ENCODE measurements around the gene RAB33A. TPM values are rescaled to one million over a fixed set of nuclear protein-coding genes. Genes with fewer than 3 reads are reported as not detected.
A peak's percentile ranks its signal among the peaks of the same experiment; 100 is the strongest.

RAB33A gene
- total RNA-seq, 1 donor from 2014 or later: 0.98 TPM

DNA sequence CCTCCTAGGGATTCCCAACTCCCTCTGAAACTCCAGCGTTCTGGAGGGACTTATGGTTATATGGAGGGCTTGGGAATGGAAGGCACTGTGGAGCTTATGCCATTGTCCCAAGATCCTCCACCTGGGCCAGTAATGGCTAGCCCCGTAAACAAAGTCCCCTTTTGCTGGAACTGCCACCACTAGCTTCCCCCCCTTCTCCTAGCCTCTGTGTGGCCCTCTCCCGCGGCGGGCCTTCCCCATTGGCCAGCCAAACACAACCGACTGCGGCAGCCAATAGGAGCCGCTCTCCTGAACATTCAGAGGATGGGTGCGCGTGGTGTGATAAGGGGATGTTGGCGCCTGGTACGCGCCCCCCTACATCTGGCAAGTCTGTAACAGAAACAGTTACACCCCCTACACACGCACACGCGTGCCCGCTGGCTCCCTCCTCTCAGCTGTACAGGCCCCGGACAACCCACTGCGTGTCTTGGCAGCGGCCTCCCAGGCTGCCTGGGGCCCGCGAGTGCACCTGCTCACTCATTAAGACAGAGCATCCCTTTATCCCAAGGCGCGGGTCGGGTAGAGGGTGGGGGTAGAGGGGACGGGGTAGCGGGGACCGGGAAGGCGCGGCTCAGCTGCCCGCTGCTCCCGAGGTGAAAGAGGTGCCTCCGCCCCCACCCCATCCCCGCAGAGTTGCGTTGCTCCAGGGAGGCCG lies 863 bp upstream of the RAB33A start:
- Histone ChIP-seq H3K9me3 (no peaks in the 10 kb centered on the region), H3K27ac (no peak overlapping the region), H3K4me1 (peaks cover 19% of the 10 kb centered on the region), H3K27me3 (no peaks in the 10 kb centered on the region), H3K4me3 (peak overlapping the region; percentile 40 to 53), H3K36me3 (no peaks in the 10 kb centered on the region)
- no peak for TF ChIP-seq POLR2A (IDR thresholded peaks at IDR 0.05)
- TF ChIP-seq POLR2AphosphoS5 (IDR thresholded peaks at IDR 0.05; ENCODE audit: insufficient read depth in 1 of 2, low read depth in 1 of 2): no peak
- TF ChIP-seq, protein P1, sequence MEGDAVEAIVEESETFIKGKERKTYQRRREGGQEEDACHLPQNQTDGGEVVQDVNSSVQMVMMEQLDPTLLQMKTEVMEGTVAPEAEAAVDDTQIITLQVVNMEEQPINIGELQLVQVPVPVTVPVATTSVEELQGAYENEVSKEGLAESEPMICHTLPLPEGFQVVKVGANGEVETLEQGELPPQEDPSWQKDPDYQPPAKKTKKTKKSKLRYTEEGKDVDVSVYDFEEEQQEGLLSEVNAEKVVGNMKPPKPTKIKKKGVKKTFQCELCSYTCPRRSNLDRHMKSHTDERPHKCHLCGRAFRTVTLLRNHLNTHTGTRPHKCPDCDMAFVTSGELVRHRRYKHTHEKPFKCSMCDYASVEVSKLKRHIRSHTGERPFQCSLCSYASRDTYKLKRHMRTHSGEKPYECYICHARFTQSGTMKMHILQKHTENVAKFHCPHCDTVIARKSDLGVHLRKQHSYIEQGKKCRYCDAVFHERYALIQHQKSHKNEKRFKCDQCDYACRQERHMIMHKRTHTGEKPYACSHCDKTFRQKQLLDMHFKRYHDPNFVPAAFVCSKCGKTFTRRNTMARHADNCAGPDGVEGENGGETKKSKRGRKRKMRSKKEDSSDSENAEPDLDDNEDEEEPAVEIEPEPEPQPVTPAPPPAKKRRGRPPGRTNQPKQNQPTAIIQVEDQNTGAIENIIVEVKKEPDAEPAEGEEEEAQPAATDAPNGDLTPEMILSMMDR (IDR thresholded peaks at IDR 0.05): no peak
- intact Hi-C loops (cut with DNase I): loop anchor here (5.0 kb wide), 1 partner anchor 49 kb away; no protein-coding TSS in a partner anchor
- DNase-seq (ENCODE audit: extremely low spot score in 2 of 2): no peak

DNA sequence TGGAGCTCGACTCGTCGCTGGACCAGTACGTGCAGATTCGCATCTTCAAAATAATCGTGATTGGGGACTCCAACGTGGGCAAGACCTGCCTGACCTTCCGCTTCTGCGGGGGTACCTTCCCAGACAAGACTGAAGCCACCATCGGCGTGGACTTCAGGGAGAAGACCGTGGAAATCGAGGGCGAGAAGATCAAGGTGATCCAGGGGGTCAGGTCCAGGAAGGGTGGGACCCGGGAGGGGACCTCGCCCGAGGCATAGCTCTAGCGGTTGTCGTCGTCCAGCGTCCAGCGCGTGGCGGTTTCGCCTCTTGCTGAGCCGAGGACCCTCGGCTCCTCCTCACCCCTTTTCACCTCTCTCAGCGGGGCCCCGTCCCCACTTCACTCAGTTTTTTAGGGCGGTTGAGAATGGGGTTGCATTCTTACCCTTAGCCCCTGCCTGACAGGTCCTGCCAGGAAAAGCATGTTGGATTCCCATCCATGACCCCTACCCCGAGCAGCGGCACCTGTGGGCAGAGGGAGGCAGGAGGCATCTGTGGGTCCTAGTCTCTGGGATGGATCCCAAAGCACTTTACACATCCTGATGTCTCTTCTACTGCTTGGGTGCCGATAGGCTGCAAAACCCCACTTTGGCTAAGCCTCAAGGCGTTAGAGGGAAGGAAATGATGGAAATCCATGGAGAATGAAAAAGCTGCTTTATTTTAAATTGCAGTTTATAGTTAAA lies 524 bp downstream of the RAB33A start:
- intact Hi-C loops (cut with DNase I): loop anchor here (5.0 kb wide), 1 partner anchor 50 kb away; no protein-coding TSS in a partner anchor
- no peaks in the 10 kb centered on the region for H3K27me3 ChIP-seq

DNA sequence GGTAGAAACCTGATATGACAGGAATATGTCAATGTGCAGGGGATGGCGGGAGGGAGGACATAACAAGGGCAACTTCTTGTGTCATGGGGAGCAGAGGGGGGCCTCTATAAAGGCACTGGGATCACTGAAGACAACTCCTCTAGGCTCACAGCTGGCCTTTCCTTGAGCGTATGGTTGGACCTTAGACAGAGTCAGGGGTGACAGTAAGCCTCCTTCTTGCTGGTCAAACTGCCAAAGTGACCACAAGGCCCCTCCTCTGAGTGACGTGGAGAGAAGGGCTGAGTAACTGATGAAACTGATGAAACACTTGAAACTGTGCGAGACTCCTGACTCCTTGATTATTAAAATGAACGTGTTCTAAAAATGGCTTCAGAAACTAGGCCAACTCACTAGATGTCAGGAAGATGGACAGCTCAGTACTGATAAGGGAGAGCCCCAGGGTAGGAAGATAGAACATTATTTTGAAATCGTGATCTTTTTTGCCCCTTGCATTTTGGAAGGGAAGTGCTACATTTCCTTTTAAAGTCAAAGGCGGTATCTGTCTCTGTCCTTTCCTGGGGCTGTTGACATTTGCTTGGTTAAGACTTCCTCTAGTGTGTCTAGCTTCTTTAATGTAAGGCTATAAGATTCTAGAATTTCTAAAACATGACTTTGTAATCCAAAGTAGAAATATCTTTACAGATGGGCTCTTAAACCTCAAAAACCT lies 1.6 kb downstream of the RAB33A start:
- H3K4me1 ChIP-seq: peaks cover 19% of the 10 kb centered on the region
- no peaks in the 10 kb centered on the region for H3K36me3 ChIP-seq
- H3K4me3 ChIP-seq: no peak overlapping the region
- no peak for DNase-seq (ENCODE audit: extremely low spot score in 2 of 2)
- peak overlapping the region; percentile 73 for H3K27ac ChIP-seq
- no peaks in the 10 kb centered on the region for H3K9me3 ChIP-seq
- intact Hi-C loops (cut with DNase I): loop anchor here (5.0 kb wide), 1 partner anchor 51 kb away; no protein-coding TSS in a partner anchor
- H3K27me3 ChIP-seq: no peaks in the 10 kb centered on the region
- no peak for TF ChIP-seq POLR2AphosphoS5 (IDR thresholded peaks at IDR 0.05; ENCODE audit: insufficient read depth in 1 of 2, low read depth in 1 of 2)
- TF ChIP-seq, protein P1 (IDR thresholded peaks at IDR 0.05): no peak
- no peak for TF ChIP-seq POLR2A (IDR thresholded peaks at IDR 0.05)

More for the DNA sequence above, 524 bp downstream of the RAB33A start:
- peak overlapping the region; percentile 40 to 53 for H3K4me3 ChIP-seq
- no peaks in the 10 kb centered on the region for H3K36me3 ChIP-seq
- no peak for DNase-seq (ENCODE audit: extremely low spot score in 2 of 2)
- no peaks in the 10 kb centered on the region for H3K9me3 ChIP-seq
- peaks cover 19% of the 10 kb centered on the region for H3K4me1 ChIP-seq
- peak overlapping the region; percentile 73 for H3K27ac ChIP-seq
- TF ChIP-seq POLR2AphosphoS5 (IDR thresholded peaks at IDR 0.05; ENCODE audit: insufficient read depth in 1 of 2, low read depth in 1 of 2): no peak
- no peak for TF ChIP-seq POLR2A (IDR thresholded peaks at IDR 0.05)
- TF ChIP-seq, protein P1 (IDR thresholded peaks at IDR 0.05): no peak

DNA sequence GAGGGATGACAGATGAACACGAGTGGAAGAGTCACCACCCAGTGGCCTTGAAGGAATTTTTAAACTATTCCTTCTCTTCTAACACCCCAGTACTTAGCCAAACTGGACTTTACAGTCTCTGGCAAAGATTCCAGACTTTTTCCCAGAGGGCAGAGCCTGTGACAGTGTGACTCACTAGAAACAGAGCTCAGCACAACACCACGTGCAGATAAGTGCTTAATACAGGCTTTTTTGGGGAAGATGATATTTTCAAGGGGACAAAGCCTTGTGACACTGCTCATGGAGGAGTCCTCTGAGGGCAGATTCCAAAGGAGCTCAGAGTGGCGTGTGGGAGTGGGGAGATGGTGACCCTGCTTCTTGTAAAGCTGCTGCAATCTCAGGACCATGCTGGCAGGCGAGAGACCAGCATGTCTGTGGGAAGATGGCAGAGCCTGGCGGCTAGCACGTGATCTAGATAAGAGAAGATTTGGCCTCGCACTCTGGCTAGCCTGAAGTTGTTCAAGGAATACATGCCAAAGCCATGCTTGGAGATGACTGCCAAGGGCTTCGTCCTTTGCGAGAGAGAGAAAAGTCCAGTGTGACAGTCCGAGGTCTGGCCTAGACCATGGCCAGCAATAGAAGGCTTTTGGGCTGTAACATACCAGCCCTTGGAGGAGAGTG lies 2.4 kb downstream of the RAB33A start:
- intact Hi-C loops (cut with DNase I): loop anchor here (5.0 kb wide), 1 partner anchor 52 kb away; no protein-coding TSS in a partner anchor
- DNase-seq (ENCODE audit: extremely low spot score in 2 of 2): no peak
- no peaks in the 10 kb centered on the region for H3K27me3 ChIP-seq

More for the DNA sequence above, 2.4 kb downstream of the RAB33A start:
- Histone ChIP-seq H3K27ac (peak overlapping the region; percentile 73), H3K9me3 (no peaks in the 10 kb centered on the region), H3K36me3 (no peaks in the 10 kb centered on the region), H3K4me3 (no peak overlapping the region), H3K4me1 (peaks cover 19% of the 10 kb centered on the region)
- TF ChIP-seq POLR2AphosphoS5 (IDR thresholded peaks at IDR 0.05; ENCODE audit: insufficient read depth in 1 of 2, low read depth in 1 of 2): peak; percentile 26 to 46
- TF ChIP-seq, protein P1 (IDR thresholded peaks at IDR 0.05): no peak
